Hepatocyte (in vitro differentiated cells): Measurements from ENCODE around the gene NBAS.

Experiments used
- CTCF ChIP-seq: fragments of 200-600 bp; sonication (generic); IDR thresholded peaks from 2 replicates; pipeline ENCODE4 v1.5.1; 2016; ENCODE audit warnings: antibody characterized with exemption, mild to moderate bottlenecking; ENCODE audit not compliant: poor library complexity
- EZH2 ChIP-seq: fragments of 200-600 bp; sonication (generic); IDR thresholded peaks from 2 replicates; pipeline ENCODE4 v1.6.1; 2016; ENCODE audit warnings: antibody characterized with exemption, mild to moderate bottlenecking, borderline replicate concordance

DNA sequence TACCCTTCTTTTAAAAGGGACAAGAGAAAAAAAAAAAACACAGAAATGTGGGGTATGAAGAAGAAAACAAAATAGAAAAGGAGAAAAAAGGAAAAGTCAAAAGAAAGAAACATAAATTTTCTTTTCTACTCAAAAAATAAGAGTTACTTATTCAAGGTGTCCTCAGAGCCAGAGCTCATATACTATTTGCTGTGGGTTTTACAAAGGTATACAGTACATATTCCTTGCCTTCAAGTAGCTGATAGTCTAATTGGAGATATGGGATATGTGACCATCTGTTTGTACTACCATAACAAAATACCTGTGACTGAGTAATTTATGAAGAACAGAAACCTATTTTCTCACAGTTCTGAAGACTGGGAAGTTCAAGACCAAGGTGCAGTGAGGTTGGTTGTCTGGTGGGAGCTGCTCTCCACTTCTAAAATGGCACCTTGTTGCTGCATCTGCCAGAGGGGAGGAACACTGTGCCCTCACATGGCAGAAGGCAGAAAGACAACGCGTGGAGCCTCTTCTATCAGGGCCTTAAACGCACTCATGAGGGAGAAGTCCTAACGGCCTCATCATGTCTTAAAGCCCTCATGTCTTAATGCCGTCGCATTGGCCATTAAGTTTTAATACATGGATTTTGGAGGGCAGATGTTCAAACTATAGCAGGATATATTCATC, 33.9 kb downstream of the NBAS start:
- TF ChIP-seq CTCF (no peak), EZH2 (no peak)
